Activated CD4-positive, CD25-positive, alpha-beta regulatory T cell treated with anti-CD3 and anti-CD28 coated beads, Interleukin-2, amount 50 U/mL, for 16 hours (primary cell): ENCODE measurements around the gene YIF1B.
"Not testable (repeated sequence)": the region's sequence is repeated elsewhere in the genome, so short reads cannot be mapped to it uniquely, and the experiment has no call there.

ENCODE experiments used
- DNase-seq: peaks from one replicate; pipeline ENCODE4 v3.0.0-alpha.2; 2020; ENCODE audit warnings: low read depth, low spot score

YIF1B gene

DNA sequence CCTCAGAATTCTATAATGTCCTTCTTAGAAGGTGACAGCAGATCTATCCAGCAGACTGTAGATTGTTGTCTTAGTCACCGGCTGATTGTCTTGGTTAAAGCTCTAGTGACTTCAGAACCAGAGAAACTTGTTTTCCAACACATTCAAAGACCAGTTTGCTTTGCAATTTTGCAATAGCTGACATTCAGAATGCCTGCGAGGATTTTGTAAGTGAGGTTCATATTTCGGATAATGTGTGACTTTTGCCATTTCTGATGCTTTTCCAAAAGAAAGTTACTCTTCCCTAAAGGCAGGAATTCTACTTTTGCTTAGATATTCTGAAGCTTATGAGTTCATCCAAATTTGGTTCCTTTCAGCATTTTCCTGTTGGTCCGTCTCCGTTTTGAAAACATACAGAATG lies 38.2 kb downstream of the YIF1B start:
- DNase-seq = no peak

DNA sequence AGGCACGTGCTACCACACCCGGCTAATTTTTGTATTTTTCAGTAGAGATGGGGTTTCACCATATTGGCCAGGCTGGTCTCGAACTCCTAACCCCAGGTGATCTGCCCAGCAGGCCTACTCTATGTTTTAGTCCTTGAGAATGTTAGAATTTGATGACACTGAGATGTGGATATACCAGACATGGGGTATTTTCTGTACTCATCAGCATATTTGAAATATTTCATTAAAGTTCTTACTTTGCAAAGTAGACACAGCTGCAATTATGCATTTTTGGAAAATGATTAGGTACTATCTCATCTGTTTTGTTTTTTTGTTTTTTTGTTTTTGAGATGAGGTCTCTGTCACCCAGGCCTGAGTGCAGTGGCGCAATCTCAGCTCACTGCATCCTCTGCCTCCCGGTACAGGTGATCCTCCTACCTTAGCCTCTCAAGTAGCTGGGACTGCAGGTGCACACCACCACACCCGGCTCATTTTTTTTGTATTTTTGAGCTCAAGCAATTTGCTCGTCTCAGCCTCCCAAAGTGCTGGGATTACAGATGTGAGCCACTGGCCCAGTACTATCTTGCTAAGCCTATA lies 38.7 kb downstream of the YIF1B start:
- no peak for DNase-seq

DNA sequence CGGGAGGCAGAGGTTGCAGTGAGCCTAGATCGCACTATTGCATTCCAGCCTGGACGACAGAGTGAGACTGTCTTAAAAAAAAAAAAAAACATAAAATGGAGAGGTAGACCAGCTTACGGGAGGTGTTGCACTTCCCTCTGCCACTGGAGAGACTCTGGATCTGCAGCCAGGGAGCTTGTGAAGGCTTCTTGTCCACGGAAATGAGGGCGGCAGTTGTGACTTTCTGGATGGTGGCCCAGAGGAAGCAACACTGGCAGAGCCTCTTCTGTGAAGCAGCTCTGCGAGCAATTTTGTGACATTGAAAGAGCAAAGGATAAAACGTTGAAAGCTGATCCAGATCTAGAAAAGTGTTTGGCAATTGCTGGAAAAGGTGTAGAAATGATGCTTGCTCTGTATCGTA lies 41.0 kb downstream of the YIF1B start:
- no peak for DNase-seq

DNA sequence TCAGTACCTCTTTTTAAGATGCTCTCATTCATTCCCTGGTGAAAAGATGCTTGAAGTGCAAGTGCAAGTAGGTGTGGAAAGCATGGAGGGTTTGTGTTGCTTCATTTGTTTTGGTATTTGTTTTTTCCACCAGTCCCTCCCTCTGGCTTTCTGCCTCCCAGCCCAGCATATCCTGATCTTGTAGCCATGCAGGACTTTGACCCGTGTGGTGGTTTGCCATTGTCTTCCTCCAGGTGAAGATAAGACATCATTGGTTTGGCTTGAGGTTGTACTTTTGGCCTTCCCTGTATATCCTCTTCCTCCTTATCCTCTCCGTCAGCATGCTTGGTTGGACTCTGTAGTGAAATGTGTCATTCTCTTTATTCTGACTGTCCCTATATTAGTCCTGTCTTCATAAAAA lies 42.2 kb downstream of the YIF1B start:
- DNase-seq = no peak

DNA sequence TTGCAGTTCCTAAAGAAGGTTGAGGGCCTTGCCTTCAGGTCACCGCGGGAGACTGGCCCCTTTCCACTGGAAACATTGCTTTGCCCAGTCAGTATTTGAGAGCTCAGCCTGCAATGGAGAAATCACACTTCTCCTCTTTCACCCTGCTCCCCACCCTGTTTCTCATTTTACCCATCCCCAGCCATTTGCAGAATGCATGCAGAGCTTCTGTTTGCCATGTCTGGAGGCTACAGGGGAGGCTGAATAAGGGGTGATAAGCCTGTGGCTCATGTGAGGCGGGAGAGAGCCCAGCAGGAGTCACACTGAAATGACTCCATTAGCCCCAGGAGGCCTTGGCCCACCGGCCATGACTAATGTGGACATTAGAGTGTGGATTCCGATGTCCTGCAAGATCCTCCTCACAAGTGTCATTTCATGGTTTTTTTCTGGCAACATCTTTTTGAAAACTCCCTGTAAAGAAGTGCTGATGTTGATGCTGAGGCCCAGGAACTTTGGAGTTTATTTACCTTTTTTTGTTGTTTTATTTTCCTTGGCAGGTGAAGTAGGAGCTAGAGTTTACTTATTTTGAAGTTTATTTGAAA lies 45.1 kb downstream of the YIF1B start:
- no peak for DNase-seq

DNA sequence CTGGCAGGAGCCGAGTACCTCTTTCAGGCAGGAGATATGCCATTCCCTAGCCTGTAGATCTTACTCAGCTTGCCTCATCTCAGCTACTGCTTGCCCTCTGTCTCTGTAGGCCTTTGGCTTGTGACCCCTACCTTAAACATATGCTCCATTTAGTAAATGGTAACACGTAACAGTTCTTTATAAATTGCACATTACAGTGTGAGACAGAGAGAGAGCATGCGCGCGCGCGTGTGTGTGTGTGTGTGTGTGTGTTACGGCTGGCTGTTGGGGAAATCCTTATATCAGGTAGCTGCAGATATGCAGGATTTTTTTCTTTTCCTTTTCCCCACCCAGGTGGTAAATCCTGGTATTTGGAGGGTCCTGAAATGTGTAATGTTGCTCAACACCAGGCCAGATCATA lies 47.2 kb downstream of the YIF1B start:
- DNase-seq = no peak

DNA sequence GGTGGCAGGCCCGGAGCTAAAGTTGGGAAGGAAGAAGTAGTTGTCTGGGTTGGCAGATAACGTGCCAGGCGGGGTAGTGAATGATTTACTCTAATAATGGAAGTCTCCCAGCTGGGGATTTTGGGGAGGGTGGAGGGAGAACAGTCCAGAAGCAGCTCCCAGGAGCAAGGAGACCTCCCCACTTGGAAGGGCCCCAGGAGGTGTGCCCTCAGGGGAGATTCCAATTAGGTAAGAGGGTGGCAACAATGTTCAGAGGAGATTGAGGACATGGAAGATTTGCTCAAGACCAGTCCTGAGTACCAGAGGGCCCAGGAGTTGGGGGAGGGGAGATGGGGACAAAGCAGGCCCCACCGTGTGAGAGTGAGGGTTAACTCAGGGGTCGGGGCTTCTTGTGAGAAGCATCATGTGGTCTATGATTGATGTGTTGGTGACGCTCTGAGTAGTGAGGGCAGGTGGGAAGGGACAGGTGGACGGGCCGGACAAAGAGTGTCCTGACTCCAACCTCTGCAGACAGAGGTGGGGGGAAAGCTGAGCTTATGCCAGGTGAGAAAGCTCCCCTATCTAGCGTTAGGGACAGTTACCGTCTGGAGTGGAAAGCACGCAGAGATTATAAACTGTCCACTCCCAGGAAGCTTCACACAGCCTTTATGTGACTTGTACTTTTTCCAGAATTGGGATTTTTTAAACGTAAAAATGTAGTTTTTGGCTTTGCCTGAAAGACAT lies 47.8 kb downstream of the YIF1B start:
- no peak for DNase-seq

DNA sequence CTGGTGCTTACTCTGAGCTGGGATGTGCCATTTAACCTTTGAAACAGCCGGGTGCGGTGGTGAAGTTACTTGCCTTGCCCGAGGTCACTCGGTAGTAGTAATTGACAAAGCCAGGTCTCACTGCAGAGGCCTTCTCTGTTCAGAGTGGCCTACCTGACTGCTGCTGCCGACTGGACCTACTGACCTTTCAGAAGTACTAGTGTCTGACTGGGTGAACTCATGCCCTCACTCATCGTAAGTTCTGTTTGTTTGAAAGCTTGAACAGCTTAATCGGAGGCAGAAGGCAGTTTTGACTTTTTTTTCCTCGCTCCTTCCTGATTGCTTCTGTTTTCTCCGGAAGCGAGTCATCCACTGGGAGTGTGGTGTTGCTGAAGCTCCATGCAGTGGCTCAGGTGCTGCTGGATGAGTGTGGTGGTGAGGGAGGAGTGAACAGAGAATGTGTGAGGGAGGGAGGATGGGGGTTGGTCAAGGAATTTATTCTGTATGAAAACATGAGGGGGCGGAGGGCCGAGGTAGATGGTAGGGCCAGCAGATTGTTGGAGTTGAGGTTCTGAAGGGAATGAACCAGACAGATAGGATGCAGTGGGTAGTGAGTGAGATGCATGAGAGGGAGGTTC lies 48.7 kb downstream of the YIF1B start:
- no peak for DNase-seq

DNA sequence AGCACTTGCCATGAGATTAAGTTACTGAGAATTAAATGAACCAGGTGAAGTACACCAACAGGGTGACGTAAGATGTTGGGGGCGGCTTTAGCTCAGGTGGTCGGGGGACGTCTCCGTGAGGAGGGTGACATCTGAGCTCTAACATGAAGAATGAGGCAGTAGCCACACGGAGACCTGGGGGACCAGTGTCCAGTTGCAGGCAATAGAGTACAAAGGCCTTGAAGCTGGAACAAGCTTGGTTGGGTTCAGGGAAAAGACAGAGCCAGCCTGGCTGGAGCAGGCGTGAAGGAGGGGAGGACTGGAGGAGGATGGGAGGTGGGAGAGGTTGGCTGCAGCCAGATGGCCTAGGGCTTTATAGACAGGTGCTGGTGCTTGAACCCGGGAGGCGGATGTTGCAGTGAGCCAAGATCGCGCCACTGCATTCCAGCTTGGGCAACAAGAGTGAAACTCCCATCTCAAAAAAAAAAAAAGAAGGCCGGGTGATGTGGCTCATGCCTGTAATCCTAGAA lies 49.8 kb downstream of the YIF1B start:
- DNase-seq = no peak

DNA sequence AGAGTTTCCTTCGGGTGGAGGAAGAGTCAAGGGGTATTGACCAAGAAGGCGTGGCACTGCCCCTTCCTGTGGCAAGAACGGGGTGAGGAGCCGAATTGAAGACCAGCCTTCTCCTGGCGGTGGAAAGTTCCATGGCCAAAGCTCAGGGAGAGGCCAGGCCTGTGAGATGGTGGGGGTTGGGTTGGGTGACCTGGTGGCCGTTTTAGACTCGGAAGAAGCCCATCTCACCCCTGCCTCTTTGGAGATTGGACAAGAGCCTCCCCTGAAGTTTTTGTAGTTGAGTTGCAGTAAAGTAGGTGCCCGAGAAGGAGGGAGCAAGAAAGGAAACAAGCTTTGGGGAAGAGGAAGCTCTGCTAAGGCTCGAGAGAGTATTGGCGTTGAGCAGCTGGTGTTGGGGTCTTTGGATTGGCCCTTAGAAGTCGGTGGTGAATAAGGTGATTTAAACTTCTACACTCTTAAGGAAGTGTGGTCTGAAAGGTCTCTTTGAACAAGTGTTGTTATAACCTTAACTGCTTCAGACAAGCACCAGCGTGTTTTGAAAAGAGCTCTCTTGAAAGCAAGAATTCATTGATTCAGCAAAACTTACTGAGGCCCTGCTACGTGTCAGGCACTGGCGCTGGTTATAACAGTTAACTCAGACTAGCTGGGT lies 50.4 kb downstream of the YIF1B start:
- no peak for DNase-seq

DNA sequence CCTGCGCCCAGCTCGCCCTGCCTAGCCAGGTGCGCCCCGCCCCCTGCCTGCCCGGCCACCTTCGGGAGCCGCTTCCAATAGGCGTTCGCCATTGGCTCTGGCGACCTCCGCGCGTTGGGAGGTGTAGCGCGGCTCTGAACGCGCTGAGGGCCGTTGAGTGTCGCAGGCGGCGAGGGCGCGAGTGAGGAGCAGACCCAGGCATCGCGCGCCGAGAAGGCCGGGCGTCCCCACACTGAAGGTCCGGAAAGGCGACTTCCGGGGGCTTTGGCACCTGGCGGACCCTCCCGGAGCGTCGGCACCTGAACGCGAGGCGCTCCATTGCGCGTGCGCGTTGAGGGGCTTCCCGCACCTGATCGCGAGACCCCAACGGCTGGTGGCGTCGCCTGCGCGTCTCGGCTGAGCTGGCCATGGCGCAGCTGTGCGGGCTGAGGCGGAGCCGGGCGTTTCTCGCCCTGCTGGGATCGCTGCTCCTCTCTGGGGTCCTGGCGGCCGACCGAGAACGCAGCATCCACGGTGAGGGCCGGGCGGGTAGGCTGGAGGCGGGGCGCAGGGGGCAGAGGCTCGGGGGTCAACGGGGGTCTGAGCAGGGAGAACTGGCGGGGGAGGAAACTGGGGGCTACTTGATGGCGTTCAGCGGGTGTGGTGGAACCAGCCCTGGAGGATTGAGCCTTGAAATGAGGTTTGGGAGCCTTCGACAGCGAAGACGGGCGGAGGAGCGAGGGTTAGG lies 51.1 kb downstream of the YIF1B start, which contains the start of gene SPINT2:
Gene SPINT2 (plus strand): TSS at position 88 of the 727 bp plus-strand sequence. CDS start 320 bp downstream, at position 408.
- DNase-seq = peak; percentile 2

DNA sequence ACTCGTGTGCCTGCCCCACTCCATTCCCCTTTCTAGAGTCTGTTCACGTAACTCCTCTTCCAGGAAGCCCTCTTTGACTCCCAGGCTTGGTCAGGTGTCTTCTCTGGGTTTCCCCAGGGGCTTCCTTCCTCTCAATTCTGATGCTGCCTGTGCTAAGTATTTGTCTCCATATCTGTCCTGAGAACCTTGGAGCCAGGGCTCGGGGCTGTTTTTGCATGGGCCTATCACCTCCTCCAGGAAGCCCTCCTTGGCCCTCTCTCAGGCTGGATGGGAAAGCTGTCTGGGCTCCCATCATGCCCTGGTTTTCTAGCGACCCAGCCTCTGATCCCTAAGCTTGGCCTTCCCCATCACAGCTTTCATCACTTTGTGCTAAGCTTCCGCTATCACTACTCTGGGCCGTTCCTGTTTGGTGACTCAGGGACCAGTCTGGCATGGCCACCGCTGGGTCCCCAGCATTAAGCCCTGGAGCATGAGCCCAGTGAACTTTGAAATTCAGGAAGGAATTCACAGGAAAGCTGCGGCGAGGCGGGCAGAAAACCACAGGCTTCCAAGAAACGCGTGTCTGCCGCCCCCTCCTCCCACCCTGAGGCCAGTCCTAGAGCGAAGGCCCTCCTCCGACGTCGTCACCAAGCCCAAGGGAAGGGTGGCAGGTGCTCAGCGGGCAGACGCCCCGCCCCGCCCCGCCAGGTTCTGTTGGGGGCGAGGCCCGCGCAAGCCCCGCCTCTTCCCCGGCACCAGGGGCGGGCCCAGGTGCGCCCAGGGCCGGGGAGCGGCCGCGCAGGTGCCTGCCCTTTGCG lies 51.9 kb downstream of the YIF1B start:
- DNase-seq = peak; percentile 52

DNA sequence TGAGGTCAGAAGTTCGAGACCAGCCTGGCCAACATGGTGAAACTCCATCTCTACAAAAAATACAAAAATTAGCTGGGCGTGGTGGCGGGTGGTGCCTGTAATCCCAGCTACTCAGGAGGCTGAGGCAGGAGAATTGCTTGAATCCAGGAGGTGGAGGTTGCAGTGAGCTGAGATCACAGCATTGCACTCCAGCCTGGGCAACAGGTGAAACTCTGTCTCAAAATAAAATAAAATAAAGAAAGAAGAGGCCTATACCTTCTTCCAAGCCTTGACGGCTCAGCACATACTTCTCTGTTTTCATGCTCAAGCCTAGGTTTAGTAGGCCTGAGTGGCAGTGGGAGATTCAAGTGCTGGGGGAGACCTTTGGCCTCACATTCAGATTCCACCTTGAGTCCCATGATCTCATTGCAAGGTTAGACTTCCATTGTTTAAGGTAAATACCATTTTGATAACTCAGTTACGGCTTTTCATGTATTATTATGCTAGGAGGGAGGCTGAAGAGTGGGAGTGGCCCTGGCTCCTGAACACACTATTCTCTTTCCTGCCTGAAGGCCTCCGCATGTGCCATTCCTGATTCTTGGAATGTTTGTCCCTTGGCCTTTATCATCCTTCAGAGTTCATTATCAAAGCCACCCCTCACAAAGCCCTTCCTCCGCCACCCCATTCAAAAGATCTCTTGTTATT lies 53.0 kb downstream of the YIF1B start:
- no peak for DNase-seq

DNA sequence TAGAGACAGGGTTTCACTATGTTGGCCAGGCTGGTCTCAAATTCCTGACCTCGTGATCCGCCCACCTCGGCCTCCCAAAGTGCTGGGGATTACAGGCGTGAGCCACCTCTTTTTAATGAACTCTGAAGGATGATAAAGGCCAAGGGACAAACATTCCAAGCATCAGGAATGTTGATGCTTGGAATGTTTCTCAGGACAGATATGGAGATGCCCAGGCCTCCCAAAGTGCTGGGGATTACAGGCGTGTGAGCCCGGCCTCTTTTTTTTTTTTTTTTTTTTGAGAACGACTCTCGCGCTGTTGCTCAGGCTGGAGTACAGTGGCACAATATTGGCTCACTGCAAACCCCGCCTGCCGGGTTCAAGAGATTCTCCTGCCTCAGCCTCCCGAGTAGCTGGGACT lies 53.8 kb downstream of the YIF1B start:
- DNase-seq = not testable (repeated sequence)

DNA sequence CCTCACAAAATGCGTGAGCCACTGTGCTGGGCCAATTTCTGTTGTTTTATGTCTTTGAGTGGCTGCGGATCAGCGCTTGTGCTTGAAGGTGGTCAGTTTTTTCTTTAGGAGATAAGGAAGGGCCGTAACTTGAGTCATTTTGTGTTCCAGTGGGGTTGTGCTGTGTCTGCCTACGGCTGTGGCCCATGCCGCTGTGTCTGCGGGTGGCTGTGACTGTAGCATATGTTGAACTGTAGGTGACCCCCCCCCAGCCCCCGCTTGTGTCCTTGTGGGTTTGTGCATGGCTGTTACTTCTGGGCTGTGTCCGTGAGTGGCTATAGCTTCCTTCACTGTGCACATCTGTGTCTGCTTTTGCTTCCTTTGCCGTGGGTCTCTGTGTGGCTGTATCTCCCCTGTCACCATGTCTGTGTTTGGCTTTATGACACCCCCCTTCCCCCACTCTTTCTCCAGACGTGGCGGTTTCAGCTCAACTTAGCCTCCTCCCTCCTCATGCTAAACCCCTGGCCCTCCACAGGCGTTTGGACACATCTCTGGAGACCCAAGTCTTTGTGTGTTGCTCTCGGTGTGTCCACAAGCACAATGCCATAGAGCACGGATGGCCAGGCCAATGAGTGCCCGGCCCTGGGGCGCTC lies 60.2 kb downstream of the YIF1B start:
- no peak for DNase-seq

DNA sequence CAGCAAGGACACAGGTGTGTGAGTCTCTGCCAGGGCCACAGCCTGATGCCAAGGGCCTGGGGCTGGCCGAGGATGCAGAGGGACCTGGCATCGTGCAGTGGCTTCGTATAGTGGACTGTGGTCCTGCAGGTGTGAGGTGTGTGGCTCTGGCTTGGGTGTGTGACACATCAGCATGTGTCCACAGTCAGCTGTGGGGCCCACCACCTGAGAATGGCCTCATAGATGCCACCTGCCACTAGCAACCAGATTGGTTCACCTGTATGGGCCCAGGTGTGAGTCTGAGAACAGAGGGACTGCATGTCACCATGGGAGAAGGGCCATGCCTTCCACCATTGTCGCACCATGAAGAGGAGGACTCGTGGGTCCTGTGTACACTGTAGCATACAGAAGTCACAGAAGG lies 62.0 kb downstream of the YIF1B start:
- no peak for DNase-seq
